ENCODE measurements around the gene LSAMP. TPM values are rescaled to one million over a fixed set of nuclear protein-coding genes. Genes with fewer than 3 reads are reported as not detected.

The LSAMP gene
- total RNA-seq, 1 experiment from 2014 or later, result 0.15 TPM

GRCh38 chr3:116050311-116050915, 394.9 kb downstream of the LSAMP start:
- Histone ChIP-seq H3K4me2 (ENCODE audit: low read length) (no peak overlapping the region), H3K79me2 (ENCODE audit: low read length) (no peaks in the 10 kb centered on the region), H3K4me3 (ENCODE audit: low read length) (no peak overlapping the region), H4K20me1 (ENCODE audit: low read length) (no peaks in the 10 kb centered on the region), H3K4me1 (ENCODE audit: insufficient read depth, low read length) (no peaks in the 10 kb centered on the region), H3K27ac (ENCODE audit: low read length) (no peak overlapping the region), H3K9me3 (ENCODE audit: low read length) (no peaks in the 10 kb centered on the region), H3K27me3 (ENCODE audit: low read length) (no peaks in the 10 kb centered on the region), H3K36me3 (ENCODE audit: low read depth, low read length) (no peaks in the 10 kb centered on the region), H3K9ac (ENCODE audit: low read length) (no peak overlapping the region), H3F3A (ENCODE audit: low read length, unreplicated experiment) (no peaks in the 10 kb centered on the region), H2AFZ (ENCODE audit: low read length) (no peak overlapping the region), H3K9me2 (replicated peaks; ENCODE audit: low read length) (no peaks in the 10 kb centered on the region)
- BruUV-seq (replicated peaks), result no TSS peak
- DNase-seq (no peak), ATAC-seq (no peak)
- ChIA-PET POLR2A (ENCODE audit: unreplicated experiment) (no interaction called here), CTCF (interaction anchor here (0.6 kb wide), 1 partner anchor 403 kb away, joined by 3 read pairs; no protein-coding TSS in a partner anchor)
- TF ChIP-seq, protein P1, sequence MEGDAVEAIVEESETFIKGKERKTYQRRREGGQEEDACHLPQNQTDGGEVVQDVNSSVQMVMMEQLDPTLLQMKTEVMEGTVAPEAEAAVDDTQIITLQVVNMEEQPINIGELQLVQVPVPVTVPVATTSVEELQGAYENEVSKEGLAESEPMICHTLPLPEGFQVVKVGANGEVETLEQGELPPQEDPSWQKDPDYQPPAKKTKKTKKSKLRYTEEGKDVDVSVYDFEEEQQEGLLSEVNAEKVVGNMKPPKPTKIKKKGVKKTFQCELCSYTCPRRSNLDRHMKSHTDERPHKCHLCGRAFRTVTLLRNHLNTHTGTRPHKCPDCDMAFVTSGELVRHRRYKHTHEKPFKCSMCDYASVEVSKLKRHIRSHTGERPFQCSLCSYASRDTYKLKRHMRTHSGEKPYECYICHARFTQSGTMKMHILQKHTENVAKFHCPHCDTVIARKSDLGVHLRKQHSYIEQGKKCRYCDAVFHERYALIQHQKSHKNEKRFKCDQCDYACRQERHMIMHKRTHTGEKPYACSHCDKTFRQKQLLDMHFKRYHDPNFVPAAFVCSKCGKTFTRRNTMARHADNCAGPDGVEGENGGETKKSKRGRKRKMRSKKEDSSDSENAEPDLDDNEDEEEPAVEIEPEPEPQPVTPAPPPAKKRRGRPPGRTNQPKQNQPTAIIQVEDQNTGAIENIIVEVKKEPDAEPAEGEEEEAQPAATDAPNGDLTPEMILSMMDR (conservative IDR thresholded peaks at IDR 0.05; ENCODE audit: low read depth, low read length), result no peak
- TF ChIP-seq EZH2phosphoT487 (IDR thresholded peaks at IDR 0.05; ENCODE audit: borderline replicate concordance, low read length) (no peak), EZH2 (IDR thresholded peaks at IDR 0.05; ENCODE audit: low read length, unreplicated experiment) (no peak)
- intact Hi-C loops (cut with micrococcal nuclease), result no loop called here

DNA sequence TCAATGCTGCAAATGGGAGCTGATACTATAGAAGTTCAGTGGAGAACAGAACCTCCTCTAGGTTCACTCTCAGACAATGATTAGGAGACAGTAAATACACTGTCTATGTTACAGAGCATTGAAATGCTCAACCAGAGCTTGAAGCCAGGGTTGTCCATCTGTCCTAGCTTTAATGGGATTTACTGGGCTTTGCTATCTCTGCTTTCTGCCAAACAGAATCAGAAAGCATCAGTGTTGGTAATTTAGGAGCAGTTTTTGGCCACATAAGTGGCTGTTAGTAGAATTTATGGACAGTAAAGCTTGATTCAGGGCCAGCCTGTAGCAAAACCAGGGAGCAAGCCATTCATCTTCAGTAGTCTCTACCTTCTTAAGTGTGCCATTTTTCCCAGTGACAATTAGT, 396.3 kb downstream of the LSAMP start:
- Histone ChIP-seq H3K36me3 (ENCODE audit: low read depth, low read length) (no peaks in the 10 kb centered on the region), H3K79me2 (ENCODE audit: low read length) (no peaks in the 10 kb centered on the region), H3K9me3 (ENCODE audit: low read length) (no peaks in the 10 kb centered on the region), H3K27me3 (ENCODE audit: low read length) (no peaks in the 10 kb centered on the region), H4K20me1 (ENCODE audit: low read length) (no peaks in the 10 kb centered on the region), H3K4me2 (ENCODE audit: low read length) (no peak overlapping the region), H3K4me3 (ENCODE audit: low read length) (no peak overlapping the region), H3K27ac (ENCODE audit: low read length) (no peak overlapping the region), H3K9me2 (replicated peaks; ENCODE audit: low read length) (no peaks in the 10 kb centered on the region), H2AFZ (ENCODE audit: low read length) (no peak overlapping the region), H3F3A (ENCODE audit: low read length, unreplicated experiment) (no peaks in the 10 kb centered on the region), H3K9ac (ENCODE audit: low read length) (no peak overlapping the region), H3K4me1 (ENCODE audit: insufficient read depth, low read length) (no peaks in the 10 kb centered on the region)
- ChIA-PET POLR2A (ENCODE audit: unreplicated experiment) (no interaction called here), CTCF (no interaction called here)
- TF ChIP-seq EZH2 (IDR thresholded peaks at IDR 0.05; ENCODE audit: low read length, unreplicated experiment) (no peak), EZH2phosphoT487 (IDR thresholded peaks at IDR 0.05; ENCODE audit: borderline replicate concordance, low read length) (no peak)
- TF ChIP-seq, protein P1 (conservative IDR thresholded peaks at IDR 0.05; ENCODE audit: low read depth, low read length), result no peak
- BruUV-seq (replicated peaks), result no TSS peak
- ATAC-seq (no peak), DNase-seq (no peak)
- intact Hi-C loops (cut with micrococcal nuclease), result no loop called here

DNA sequence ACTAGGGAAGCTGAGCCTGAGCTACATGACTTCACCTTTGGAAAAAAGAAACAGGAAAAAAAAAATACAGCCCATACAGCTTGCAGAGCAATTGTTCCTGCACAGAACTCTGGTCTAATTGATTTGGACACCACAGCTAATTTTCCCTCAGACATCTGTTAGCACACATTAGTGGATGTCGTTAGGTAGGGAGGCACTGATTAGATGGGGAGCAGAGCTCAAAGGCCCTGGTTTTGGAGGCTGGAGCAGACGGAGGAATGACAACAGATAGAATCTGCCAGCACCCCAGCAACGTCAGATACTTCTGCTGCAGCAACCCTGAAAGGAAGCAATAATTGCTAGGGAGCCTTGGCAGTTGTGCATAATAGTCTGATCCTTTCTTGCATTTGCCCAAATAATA, 398.9 kb downstream of the LSAMP start:
- CTCF ChIA-PET, result no interaction called here
- Histone ChIP-seq H3K79me2 (ENCODE audit: low read length) (no peaks in the 10 kb centered on the region), H3K9me3 (ENCODE audit: low read length) (no peaks in the 10 kb centered on the region), H3K27ac (ENCODE audit: low read length) (no peak overlapping the region), H3K4me3 (ENCODE audit: low read length) (no peak overlapping the region), H3K36me3 (ENCODE audit: low read depth, low read length) (no peaks in the 10 kb centered on the region), H3K27me3 (ENCODE audit: low read length) (no peaks in the 10 kb centered on the region), H4K20me1 (ENCODE audit: low read length) (no peaks in the 10 kb centered on the region), H3K4me2 (ENCODE audit: low read length) (no peak overlapping the region), H2AFZ (ENCODE audit: low read length) (no peak overlapping the region), H3K4me1 (ENCODE audit: insufficient read depth, low read length) (no peaks in the 10 kb centered on the region), H3K9me2 (replicated peaks; ENCODE audit: low read length) (no peaks in the 10 kb centered on the region), H3K9ac (ENCODE audit: low read length) (no peak overlapping the region), H3F3A (ENCODE audit: low read length, unreplicated experiment) (no peaks in the 10 kb centered on the region)
- no peak for DNase-seq
- TF ChIP-seq, protein P1 (conservative IDR thresholded peaks at IDR 0.05; ENCODE audit: low read depth, low read length), result no peak
- TF ChIP-seq EZH2 (IDR thresholded peaks at IDR 0.05; ENCODE audit: low read length, unreplicated experiment), result no peak
- no peak for TF ChIP-seq EZH2phosphoT487 (IDR thresholded peaks at IDR 0.05; ENCODE audit: borderline replicate concordance, low read length)
- no TSS peak for BruUV-seq (replicated peaks)
- intact Hi-C loops (cut with micrococcal nuclease), result no loop called here
- POLR2A ChIA-PET (ENCODE audit: unreplicated experiment), result no interaction called here
- no peak for ATAC-seq

Data from PC-3 (cell line).